Tibial nerve (tissue), 4 donors: ENCODE data around the gene IL1RN.

Source experiments
- CTCF ChIP-seq, 5 experiments: fragments of 200-600 bp in 3 of 5; fragments of 450-650 bp in 2 of 5; sonication (generic) in 3 of 5; IDR thresholded peaks; one replicate each; pipeline ENCODE4 v1.5.1; 2016 to 2019; ENCODE audit warnings: antibody characterized with exemption in 5 of 5, mild to moderate bottlenecking in 3 of 5, moderate library complexity in 2 of 5
- EP300 ChIP-seq, 2 donors: sonication (generic); formaldehyde crosslinking; IDR thresholded peaks; one replicate each; pipeline ENCODE4 v1.6.1; 2017; ENCODE audit warnings: antibody characterized with exemption in 2 of 2, mild to moderate bottlenecking in 1 of 2
- POLR2A ChIP-seq, 2 donors: fragments of 450-650 bp; IDR thresholded peaks; one replicate each; pipeline ENCODE4 v1.6.1; 2017; ENCODE audit warnings: antibody characterized with exemption in 2 of 2, mild to moderate bottlenecking in 2 of 2, moderate library complexity in 2 of 2

- TF ChIP-seq CTCF (IDR thresholded peaks at IDR 0.05) (no peak), POLR2A (IDR thresholded peaks at IDR 0.05) (no peak), EP300 (IDR thresholded peaks at IDR 0.05) (no peak)
Observed at GRCh38 chr2:113120861-113121260, 6.5 kb upstream of the IL1RN start.
